ENCODE measurements around the gene NUBP2.
A peak's percentile ranks its signal among the peaks of the same experiment; 100 is the strongest.

Gene NUBP2

DNA sequence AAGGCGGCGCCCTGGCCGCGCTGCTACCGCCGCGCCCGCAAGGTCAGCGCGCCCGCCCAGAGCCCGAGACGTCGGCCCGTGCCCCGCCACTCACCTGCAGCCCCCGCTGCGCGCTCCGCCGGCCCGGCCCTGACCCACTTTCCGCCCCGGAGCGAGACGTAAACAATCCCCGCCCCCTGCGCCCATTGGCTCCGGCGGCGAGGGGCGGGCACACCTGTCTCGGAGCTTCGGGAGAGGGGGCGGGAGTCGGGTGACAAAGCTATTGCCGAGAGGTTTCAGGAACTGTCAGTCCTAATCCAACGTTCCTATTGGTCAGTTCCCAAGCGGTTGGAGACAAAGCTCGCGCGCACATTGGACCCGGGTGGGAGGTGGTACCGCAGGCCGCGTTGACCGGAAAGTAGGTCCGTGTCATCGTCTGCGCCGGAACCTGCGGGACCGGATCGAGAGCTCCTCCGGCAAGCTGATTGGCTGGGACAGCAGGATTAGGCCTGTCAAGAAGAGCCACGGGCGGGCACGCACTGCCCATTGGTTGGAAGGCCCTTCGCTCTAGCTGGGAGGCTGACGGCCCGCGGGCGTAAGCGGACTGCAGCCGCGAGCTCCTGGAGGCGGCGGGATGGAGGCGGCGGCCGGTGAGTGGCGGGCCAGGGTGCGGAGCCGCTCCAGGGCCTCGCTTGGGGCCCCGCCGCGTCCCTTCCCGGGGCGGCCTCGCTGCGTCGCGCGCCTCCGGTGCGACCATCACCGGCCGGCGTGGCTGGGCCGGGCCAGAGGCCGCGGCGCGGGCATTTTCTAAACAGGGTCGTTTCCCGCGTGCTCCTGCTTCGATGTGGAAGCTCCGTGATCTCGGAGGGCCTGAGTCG lies at the start of gene NUBP2, which contains the start of gene SPSB3:
Gene NUBP2 (plus strand): TSS at position 553 of the 857 bp plus-strand sequence. CDS start 61 bp downstream, at position 614.
Gene SPSB3 (minus strand): TSS at position 164 of the 857 bp plus-strand sequence. CDS start 1,088 bp downstream, outside the sequence.
- peak within 1 kb of the TSS; percentile 76 for H3K4me3 ChIP-seq (ENCODE audit: low read depth, low read length)
- DNase-seq (ENCODE audit: low read depth) = peak; percentile 100
- TF ChIP-seq, protein P1, sequence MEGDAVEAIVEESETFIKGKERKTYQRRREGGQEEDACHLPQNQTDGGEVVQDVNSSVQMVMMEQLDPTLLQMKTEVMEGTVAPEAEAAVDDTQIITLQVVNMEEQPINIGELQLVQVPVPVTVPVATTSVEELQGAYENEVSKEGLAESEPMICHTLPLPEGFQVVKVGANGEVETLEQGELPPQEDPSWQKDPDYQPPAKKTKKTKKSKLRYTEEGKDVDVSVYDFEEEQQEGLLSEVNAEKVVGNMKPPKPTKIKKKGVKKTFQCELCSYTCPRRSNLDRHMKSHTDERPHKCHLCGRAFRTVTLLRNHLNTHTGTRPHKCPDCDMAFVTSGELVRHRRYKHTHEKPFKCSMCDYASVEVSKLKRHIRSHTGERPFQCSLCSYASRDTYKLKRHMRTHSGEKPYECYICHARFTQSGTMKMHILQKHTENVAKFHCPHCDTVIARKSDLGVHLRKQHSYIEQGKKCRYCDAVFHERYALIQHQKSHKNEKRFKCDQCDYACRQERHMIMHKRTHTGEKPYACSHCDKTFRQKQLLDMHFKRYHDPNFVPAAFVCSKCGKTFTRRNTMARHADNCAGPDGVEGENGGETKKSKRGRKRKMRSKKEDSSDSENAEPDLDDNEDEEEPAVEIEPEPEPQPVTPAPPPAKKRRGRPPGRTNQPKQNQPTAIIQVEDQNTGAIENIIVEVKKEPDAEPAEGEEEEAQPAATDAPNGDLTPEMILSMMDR (conservative IDR thresholded peaks at IDR 0.05; ENCODE audit: low read depth, low read length) = no peak

DNA sequence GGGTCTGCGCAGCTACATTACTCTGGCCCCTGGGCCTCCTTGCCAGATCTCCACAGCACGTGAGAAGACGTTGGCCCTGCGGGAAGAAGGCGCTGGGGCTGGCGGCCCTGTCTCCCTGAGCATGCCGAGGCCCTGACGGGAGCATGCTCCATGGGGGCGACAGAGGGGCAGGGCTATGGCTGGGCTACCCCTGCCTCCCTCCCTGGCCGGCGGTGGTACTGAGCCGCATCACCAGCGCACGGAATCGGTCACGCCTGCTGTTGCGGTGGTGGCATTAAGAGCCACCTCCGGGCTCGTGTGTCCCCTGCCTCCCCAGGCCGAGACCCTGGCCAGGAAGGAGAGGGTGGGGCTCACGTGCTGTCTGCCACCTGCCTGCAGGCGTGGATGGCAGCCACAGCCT lies 48.6 kb upstream of the NUBP2 start:
- DNase-seq (ENCODE audit: low read depth) = no peak
- TF ChIP-seq, protein P1 (conservative IDR thresholded peaks at IDR 0.05; ENCODE audit: low read depth, low read length) = no peak
- H3K4me3 ChIP-seq (ENCODE audit: low read depth, low read length) = no peak overlapping the region

DNA sequence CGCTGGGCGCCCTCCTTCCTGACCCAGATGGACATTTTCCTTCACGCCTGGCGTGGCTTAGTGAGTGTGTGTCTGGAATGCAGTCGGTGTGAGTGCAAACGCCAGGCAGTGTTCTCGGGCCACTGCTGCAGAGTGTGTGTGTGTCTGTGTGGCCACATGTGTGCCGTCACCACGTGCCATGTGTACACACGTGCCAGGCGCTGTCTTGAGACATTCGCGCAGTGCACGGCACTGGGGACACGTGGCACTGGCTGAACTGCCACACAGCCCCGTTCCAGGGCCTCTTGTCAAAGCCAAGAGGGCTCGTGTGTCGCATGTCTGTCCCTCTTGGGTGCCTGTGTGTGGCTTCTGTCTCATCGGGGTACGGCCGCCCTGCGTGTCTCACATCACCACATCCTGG lies 47.9 kb upstream of the NUBP2 start:
- TF ChIP-seq, protein P1 (conservative IDR thresholded peaks at IDR 0.05; ENCODE audit: low read depth, low read length) = no peak
- DNase-seq (ENCODE audit: low read depth) = no peak
- no peak overlapping the region for H3K4me3 ChIP-seq (ENCODE audit: low read depth, low read length)

DNA sequence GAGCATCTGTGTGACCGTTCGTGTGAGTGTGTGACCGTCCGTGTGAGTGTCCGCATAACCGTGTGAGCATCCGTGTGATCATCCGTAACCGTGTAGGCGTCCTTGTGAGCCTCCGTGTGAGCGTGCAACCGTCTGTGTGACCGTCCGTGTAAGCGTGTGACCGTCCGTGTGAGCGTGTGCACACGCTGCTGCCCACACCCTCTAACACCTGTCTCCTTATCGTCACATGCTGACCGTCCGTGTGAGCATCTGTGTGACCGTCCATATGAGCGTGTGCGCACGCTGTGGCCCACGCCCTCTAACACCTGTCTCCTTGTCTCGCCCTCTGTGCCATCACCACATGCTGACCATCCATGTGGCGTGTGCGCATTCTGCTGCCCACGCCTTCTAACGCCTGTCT lies 42.5 kb upstream of the NUBP2 start:
- no peak for DNase-seq (ENCODE audit: low read depth)
- no peak overlapping the region for H3K4me3 ChIP-seq (ENCODE audit: low read depth, low read length)
- TF ChIP-seq, protein P1 (conservative IDR thresholded peaks at IDR 0.05; ENCODE audit: low read depth, low read length) = no peak

GRCh38 chr16:1740781-1741490 lies 41.8 kb upstream of the NUBP2 start:
- TF ChIP-seq, protein P1 (conservative IDR thresholded peaks at IDR 0.05; ENCODE audit: low read depth, low read length) = no peak
- no peak for DNase-seq (ENCODE audit: low read depth)
- no peak overlapping the region for H3K4me3 ChIP-seq (ENCODE audit: low read depth, low read length)

DNA sequence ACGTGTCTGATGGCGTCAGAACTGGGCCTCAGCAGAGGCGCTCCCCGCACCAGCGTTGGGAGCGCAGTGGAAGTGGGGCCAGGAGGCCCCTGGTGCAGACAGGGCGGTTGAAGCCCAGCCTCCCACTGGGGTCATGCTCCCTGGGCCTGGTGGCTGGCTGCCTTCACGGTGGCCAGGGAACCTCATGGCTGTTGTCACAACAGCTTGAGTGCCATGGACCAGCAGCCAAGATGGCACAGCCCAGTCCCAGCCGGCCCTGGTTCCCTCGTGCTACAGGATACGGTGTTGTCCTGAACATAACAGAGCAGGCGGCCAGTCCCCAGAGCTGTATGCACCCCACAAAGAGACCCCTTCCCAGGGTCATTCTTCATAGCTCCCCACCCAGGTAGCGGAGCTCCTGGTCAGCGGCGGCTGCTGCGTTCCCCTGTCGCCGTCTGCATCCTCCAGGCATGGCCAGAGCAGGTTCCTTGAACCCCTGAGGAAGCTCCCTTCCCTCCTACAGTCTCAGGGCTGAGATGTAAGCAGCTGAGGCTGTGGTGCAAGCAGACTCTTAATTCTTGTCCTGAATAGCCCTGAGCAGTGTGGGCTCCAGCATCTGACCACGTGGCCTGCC lies 41.1 kb upstream of the NUBP2 start:
- no peak for DNase-seq (ENCODE audit: low read depth)
- H3K4me3 ChIP-seq (ENCODE audit: low read depth, low read length) = no peak overlapping the region
- TF ChIP-seq, protein P1 (conservative IDR thresholded peaks at IDR 0.05; ENCODE audit: low read depth, low read length) = no peak

Data from choroid plexus epithelial cell (primary cell).